ENCODE data around the gene ERICH6B. TPM values are rescaled to one million over a fixed set of nuclear protein-coding genes. Genes with fewer than 3 reads are reported as not detected.

ERICH6B gene
- total RNA-seq, 2 donors from 2014 or later = not detected

DNA sequence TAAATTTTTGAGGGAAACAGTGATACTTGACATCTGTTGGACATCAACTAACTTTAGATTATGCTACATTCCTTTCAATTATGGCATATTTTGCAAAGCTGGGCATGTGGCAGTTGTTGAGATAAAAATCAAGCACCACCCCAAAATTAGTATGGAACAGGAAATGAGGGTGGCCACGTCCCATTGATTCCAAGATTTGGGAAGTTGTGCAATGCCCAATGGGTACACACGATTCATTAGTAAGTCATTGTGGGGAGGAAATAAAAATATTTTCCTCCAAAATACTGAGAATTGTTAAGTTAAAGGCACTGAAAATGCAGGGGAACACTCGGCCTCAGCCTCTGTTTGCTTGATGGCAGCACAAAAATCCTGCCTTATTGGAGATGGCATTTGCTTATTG lies 7.6 kb downstream of the ERICH6B start:
- WGBS, 2 donors = 46 to 55% methylated on average over 3 of the region's 3 CpGs
- DNase-seq = no peak
- TF ChIP-seq POLR2A (IDR thresholded peaks at IDR 0.05) = no peak
- no peak for TF ChIP-seq CTCF (IDR thresholded peaks at IDR 0.05)
- Histone ChIP-seq H3K27ac (no peak overlapping the region), H3K27me3 (no peaks in the 10 kb centered on the region), H3K4me3 (no peak overlapping the region), H3K36me3 (replicated peaks in 1 of 2; ENCODE audit: insufficient read depth in 1 of 2, low read depth in 2 of 2) (no peaks in the 10 kb centered on the region), H3K9me3 (no peaks in the 10 kb centered on the region), H3K4me1 (no peaks in the 10 kb centered on the region)
- intact Hi-C loops (cut with DNase I) = no loop called here
- no peak for ATAC-seq

DNA sequence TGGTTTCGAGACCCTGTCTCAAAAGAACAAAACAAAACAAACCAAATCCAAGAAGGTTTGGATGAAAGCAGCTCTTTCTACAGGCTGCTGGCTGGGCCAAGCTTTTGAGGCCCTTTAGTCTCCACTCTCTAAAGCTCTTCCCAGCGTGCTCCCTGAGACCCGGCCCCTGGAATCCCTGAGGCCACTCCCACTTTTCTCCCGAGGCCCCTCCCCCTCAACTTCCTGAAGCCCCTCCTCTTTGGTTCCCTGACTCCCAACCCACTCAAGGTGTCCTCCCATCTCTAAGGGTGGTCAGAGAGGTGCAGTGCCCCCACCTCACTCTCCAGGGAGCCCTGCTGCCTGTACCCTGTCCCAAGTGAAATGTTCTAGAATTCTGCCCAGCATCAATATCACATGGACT lies 10.6 kb downstream of the ERICH6B start:
- 62 to 69% methylated on average over 4 of the region's 4 CpGs for WGBS, 2 donors
- Histone ChIP-seq H3K9me3 (no peaks in the 10 kb centered on the region), H3K4me3 (no peak overlapping the region), H3K27ac (no peak overlapping the region), H3K36me3 (replicated peaks in 1 of 2; ENCODE audit: insufficient read depth in 1 of 2, low read depth in 2 of 2) (no peaks in the 10 kb centered on the region), H3K4me1 (no peaks in the 10 kb centered on the region), H3K27me3 (no peaks in the 10 kb centered on the region)
- no peak for TF ChIP-seq CTCF (IDR thresholded peaks at IDR 0.05)
- TF ChIP-seq POLR2A (IDR thresholded peaks at IDR 0.05) = no peak
- DNase-seq (no peak), ATAC-seq (no peak)
- intact Hi-C loops (cut with DNase I) = no loop called here

DNA sequence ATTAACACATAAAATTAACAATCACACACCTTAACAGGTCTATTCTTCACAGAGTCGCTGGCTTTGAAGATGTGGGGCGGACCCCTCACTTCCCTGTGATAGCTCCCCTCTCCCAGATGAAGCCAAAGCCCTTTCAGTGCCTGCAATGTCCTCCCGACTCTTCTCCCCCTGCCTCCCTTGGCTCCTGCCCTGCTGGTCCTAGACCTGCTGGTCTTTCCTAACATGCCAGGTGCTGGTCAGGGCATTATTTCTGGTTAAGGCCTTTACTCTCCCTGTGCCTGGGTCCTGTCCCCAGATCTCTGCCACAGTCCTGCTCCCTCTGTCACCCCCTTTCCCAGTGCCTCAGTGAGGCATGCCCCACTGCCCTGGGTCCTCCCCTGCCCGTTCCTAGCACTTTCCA lies 12.2 kb downstream of the ERICH6B start:
- intact Hi-C loops (cut with DNase I) = no loop called here
- DNase-seq = no peak
- Histone ChIP-seq H3K9me3 (no peaks in the 10 kb centered on the region), H3K27me3 (no peaks in the 10 kb centered on the region), H3K36me3 (replicated peaks in 1 of 2; ENCODE audit: insufficient read depth in 1 of 2, low read depth in 2 of 2) (no peaks in the 10 kb centered on the region), H3K4me1 (no peaks in the 10 kb centered on the region), H3K4me3 (no peak overlapping the region), H3K27ac (no peak overlapping the region)
- WGBS, 2 donors = 83 to 93% methylated on average over 4 of the region's 4 CpGs
- TF ChIP-seq CTCF (IDR thresholded peaks at IDR 0.05) = no peak
- no peak for TF ChIP-seq POLR2A (IDR thresholded peaks at IDR 0.05)
- no peak for ATAC-seq

DNA sequence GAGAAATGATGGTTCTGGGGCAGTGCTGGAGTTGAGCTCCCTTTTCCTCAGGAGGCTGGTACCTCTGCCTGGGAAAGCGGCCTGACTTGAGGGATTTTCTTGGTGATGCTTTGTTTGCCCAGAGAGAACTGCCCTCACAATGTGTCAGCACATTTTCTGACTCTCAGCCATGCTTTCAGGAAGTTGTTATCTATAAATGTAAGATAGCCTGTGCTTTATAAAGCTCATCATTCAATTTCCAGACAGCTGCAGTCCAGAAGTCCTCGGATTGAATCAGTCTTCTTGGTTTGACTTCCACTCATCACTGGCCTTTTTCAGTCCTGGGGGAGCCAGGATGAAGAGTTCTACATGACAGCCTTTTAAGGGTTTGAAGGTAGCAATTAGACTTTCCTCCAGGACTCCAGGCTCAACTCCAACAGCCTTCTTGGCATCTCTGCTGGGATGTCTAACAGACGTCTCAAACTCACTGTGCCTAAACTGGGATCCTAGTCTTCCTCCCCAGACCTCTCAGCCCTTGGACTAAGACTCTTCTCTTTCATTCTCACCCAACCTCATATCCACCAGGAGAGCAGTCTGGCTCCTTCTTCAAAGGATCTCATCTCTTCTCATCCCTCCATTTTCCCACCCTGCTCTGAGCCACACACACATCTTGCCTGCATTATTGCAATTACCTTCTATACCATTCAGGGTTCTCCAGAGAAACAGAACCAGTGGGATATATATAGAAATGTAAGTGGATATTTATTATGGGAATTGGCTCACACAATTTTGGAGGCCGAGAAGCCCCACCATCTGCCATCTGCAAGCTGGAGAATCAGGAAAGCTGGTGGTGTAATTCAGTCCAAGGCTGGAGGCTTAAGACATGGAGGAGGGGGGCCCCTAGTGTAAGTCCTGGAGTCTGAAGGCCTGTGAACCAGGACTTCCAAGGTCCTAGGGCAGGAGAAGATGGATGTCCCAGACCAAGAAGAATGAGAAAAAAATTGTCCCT lies 13.1 kb downstream of the ERICH6B start:
- no peak overlapping the region for H3K4me3 ChIP-seq

More for the DNA sequence above, 13.1 kb downstream of the ERICH6B start:
- Histone ChIP-seq H3K27ac (no peak overlapping the region), H3K36me3 (replicated peaks in 1 of 2; ENCODE audit: insufficient read depth in 1 of 2, low read depth in 2 of 2) (no peaks in the 10 kb centered on the region), H3K4me1 (no peaks in the 10 kb centered on the region), H3K27me3 (no peaks in the 10 kb centered on the region), H3K9me3 (no peaks in the 10 kb centered on the region)
- DNase-seq = no peak
- intact Hi-C loops (cut with DNase I) = no loop called here
- no peak for ATAC-seq
- TF ChIP-seq POLR2A (IDR thresholded peaks at IDR 0.05) (no peak), CTCF (IDR thresholded peaks at IDR 0.05) (no peak)
- WGBS, 2 donors = 46 to 56% methylated on average over 4 of the region's 4 CpGs
